NCI-H748 (cell line): ENCODE results near the gene YTHDC1.
"Not testable (repeated sequence)": the region's sequence is repeated elsewhere in the genome, so short reads cannot be mapped to it uniquely, and the experiment has no call there.

Experiments
- DNase-seq: peaks from one replicate; lab custom pipeline; 2025; ENCODE audit not compliant: unreplicated experiment; lab: John Stamatoyannopoulos, UW

Gene YTHDC1

GRCh38 chr4:68349649-68350360, at the start of gene YTHDC1:
TSS of gene YTHDC1 (minus strand) at chr4:68350090. CDS start at chr4:68349753, 337 bp downstream.
- DNase-seq = peak; percentile 94

DNA sequence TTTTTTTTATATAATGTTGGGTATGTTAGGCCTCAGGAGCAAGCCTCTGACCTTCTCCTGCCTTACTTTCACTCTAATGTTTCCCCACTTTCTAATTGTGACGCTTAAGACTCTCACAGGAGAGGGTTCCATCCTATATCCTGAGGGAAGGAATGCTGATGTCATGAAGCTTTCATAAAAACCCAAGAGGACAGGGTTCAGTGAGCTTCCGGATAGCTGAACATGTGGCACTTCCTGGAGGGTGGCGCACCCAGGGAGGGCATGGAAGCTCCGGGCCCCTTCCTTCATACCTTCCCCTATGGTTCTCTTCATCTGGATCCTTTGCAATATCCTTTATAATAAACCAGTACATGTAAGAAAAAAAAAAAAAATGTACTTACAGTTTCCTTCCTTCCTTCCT, 49.4 kb upstream of the YTHDC1 start:
- DNase-seq = no peak

DNA sequence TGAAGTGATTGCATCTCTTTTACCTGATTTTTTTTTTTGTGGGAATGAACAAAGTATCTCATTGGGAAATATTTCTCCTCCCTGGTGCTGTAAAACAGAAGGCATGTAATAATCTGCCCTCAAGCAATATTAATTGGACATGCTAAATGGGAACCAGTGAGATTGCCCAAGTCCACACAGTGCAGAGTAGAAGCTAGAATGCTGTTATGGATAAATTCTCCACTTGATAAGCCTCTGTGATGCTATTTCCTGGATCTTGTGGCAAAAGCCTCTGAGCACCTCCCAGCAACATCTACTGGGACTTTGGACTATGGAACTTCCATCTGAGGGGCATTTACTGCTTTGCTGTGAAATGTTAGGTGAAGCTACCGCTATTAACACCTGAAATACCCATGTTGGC, 46.9 kb upstream of the YTHDC1 start:
- DNase-seq = no peak

- DNase-seq = no peak
Measured at GRCh38 chr4:68391436-68391835, 41.5 kb upstream of the YTHDC1 start.

- DNase-seq = no peak
Measured at GRCh38 chr4:68390205-68390935, 40.5 kb upstream of the YTHDC1 start.

- DNase-seq = not testable (repeated sequence)
Measured at GRCh38 chr4:68389386-68389913, 39.6 kb upstream of the YTHDC1 start.

DNA sequence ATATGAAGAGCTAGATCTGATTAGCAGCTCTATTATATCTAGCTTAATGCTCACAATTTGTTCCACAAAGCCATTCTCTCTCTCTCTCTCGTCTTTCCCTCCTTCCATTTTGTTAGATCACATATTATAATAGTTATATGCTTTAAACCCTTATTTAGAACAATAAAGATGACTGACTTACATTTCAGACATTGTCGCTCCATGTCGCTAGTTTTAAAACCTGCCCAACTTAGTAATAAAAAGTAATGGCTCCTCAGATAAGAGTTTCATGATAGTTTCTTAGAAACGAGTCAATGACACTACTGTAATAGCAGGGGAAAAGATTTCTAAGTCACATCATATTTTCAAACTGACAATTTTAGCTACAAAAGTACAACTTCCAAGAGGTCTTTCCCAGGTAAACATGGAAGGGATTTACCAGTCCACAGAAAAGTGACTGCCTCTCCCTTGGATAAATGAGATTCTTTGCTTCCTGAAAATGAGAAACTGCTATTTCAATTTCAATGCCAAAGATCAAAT, 38.5 kb upstream of the YTHDC1 start:
- no peak for DNase-seq

GRCh38 chr4:68385267-68385666, 35.4 kb upstream of the YTHDC1 start:
- DNase-seq = no peak

GRCh38 chr4:68383115-68383514, 33.2 kb upstream of the YTHDC1 start:
- no peak for DNase-seq

- no peak for DNase-seq
Measured at GRCh38 chr4:68378226-68378625, 28.3 kb upstream of the YTHDC1 start.

DNA sequence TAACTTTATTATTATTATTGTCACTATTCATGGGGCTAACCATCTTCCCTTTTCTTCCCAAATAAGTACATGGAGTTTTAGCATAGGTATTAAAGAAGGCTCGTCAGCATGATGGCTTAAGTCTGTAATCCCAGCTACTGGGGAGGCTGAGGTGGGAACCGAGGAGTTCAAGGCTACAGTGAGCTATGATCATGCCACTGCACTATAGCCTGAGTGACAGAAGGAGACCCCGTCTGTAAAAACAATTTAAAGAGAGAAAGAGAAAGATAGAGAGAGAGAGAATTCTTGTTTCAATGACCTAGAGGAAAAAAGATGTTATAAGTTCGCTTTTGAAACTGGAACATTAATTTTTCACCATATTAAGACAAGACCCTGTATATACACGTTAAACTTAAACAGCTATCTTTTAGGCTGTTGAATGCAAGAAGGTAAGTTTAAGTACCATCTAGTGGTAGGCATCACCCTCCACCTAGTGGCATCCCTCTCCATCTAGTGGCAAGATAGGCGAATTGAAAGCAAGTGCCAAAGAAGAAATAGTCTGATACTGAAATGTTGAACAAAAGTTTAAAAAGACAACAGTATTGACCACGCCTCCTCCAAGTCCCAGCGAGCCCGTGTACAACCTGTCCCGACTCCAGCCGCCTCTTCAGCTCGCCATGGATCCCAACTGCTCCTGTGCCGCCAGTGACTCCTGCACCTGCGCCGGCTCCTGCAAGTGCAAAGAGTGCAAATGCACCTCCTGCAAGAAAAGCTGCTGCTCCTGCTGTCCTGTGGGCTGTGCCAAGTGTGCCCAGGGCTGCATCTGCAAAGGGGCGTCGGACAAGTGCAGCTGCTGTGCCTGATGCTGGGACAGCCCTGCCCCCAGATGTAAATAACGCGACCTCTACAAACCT, 26.0 kb upstream of the YTHDC1 start:
- peak; percentile 23 for DNase-seq

DNA sequence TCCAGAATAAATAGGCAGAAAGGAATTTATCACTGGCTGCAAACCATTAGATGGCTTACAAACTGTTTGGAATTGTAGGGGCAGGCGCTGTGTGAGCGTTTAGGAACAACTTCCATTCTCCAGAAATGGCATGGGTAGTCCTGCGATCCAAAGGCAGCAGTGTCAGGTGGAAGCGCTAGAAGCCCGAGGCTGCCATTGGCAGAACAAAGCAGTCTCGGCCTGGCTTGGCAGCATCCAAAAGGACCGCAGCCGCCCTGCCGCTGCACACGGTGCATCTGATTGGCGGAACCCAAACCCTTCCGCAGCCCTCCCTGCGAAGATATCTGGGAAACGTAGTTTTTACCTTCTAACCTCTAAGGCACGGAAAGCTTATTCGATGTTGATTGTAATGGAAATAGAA, 23.6 kb upstream of the YTHDC1 start:
- no peak for DNase-seq

DNA sequence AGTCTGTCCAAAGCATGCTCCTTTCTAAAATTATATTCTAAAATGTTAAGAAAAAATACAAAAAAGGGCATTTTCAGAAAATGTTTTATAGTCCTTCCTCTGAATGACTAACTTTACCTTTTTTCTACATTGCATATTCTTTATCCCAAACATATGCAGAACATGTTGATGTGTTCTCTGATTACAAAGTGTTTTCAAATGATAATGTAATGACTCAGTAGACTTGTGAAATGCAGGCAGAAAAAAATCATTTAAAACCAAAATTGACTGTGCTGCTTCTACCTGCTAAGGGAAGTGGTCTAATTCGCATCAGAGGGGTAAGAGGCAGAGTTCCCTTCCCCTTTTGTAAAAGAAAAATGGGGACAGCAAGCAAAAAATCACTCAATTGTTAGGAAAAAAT, 22.7 kb upstream of the YTHDC1 start:
- DNase-seq = no peak

DNA sequence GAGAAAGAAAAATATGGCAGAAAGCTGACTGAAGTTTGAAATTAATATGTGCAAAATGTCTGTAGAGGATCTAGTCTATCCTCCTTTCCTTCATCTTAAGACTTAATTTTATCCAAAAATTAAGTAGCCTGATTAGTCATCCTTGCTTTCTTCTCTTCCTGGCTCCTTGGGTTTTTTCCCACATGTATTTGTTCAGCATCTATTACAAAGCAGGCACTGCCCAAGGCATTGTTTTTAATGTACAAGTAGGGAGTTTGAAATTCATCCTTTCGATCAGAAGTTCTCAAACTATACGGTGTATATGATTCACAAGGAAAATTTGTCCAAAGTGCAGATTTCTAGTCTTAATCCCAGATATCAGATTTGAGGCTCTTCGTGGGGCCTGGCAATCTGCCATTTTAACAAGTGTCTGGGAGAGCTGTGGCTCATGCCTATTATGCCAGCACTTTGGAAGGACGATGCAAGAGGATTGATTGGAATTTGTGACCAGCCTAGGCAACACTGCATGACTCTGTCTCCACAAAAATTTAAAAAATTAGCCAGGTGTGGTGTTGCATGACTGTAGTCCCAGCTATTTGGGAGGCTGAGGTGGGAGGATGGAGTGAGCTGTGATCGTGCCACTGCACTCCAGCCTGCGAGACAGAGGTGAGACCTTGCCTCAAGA, 19.4 kb upstream of the YTHDC1 start:
- no peak for DNase-seq

- DNase-seq = no peak
Measured at GRCh38 chr4:68368691-68369131, 18.8 kb upstream of the YTHDC1 start.

DNA sequence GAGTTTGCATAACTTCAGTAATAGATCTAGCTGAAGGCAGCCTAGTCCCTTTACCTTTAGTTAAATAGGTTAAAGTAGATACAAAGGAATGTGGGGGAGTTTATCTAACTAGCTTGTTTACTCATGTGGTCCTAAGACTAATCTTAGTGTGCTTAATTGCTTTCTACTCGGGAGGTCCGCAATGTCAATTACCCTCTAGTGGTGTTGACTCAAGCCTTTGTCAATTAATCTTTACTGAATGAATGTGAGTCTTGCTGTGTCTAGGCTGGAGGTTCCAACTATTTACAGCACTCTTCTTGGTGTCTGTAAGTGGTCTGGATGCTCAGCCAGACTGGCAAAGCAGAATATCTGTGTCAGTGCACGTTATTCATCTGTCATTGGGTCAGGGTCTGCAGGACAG, 17.9 kb upstream of the YTHDC1 start:
- DNase-seq = peak; percentile 14

DNA sequence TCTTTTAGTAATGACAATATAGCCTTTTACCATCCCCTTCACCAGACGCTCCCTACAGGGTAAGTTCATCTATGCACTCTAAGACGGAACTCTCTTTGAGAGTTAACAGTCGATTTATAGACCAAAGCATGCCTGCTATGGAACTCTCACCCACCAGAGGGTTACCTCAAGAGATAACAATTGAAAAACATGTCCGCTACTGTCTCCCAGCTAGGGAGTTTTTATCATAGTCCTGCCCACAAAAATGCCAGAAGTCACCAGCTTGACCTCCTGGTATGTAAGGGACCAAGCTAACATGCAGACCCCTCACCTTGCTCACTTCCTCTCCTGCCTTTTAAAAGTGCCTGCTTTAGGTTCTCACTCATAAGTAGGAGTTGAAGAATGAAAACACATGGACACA, 16.7 kb upstream of the YTHDC1 start:
- no peak for DNase-seq

GRCh38 chr4:68365068-68365467, 15.2 kb upstream of the YTHDC1 start:
- no peak for DNase-seq

DNA sequence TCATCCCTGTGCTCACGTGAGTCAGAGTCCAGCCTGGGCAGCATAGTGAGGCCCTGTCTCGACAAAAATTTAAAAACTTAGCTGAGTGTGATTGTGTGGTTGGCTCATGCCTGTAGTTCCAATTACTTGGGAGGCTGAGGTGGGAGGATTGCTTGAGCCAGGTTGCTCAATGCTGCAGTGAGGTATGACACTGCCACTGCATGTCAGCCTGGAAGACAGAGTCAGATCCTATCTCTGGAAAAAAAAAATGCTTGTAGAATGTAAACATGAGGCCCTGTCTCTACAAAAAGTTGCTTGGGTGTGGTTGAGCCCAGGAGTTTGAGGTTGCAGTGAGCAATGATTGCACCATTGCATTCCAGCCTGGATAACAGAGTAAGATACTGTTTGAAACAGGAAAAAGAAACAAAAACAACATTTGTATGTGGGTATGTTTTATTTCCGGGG, 11.3 kb upstream of the YTHDC1 start:
- DNase-seq = no peak

DNA sequence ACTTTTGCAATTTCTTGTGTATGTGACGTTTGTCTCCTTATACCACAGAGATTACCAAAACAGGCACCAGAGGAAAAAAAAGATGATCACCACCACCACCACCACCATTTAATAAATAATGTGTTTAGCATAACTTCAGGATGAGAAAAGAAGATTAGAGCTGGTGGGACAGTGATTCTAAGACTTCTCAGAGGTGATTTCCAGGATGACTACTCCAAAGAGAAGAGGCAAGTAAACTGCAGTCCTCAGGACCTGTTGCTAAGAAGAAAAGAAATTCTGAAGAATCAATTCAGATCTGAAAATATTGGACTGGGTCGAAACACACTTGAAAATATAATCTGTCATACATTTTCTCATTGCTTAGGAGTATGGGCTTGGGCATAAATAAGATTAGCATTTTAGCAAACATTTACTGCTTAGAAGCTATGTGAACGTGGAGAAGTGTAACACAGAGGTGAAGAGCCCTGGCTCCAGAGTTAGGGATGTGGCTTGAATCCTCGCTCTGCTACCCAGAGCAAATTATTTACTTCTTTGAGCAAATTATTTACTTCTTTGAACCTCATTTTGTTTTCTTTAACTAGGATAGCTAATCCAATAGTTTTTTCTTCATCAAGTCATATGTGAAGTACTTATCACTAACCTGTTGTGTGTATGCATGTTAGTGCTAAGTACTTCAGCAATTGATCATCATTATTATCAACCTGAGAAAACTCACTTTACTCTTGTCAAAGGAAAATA, 10.5 kb upstream of the YTHDC1 start:
- DNase-seq = no peak
